Keratinocyte (primary cell): Measurements from ENCODE around the gene ADORA2B.

ENCODE experiments used
- EZH2 ChIP-seq: IDR thresholded peaks from one replicate; pipeline ENCODE4 v1.6.1; 2012; ENCODE audit warnings: inconsistent platforms, mild to moderate bottlenecking, low read length, moderate library complexity
- TF ChIP-seq, protein P1 (sequence below), 3 experiments: IDR thresholded peaks in 1 of 3; conservative IDR thresholded peaks in 1 of 3; optimal IDR thresholded peaks in 1 of 3; 2 replicates in 2 of 3; 3 replicates in 1 of 3; pipeline versions ENCODE3 to v1.5.1; 2011; ENCODE audit warnings: low read length in 3 of 3, mild to moderate bottlenecking in 3 of 3, moderate library complexity in 2 of 3, control low read depth in 1 of 3, inconsistent platforms in 1 of 3; ENCODE audit not compliant: insufficient read depth in 2 of 3; ENCODE audit errors: extremely low read depth in 1 of 3

DNA sequence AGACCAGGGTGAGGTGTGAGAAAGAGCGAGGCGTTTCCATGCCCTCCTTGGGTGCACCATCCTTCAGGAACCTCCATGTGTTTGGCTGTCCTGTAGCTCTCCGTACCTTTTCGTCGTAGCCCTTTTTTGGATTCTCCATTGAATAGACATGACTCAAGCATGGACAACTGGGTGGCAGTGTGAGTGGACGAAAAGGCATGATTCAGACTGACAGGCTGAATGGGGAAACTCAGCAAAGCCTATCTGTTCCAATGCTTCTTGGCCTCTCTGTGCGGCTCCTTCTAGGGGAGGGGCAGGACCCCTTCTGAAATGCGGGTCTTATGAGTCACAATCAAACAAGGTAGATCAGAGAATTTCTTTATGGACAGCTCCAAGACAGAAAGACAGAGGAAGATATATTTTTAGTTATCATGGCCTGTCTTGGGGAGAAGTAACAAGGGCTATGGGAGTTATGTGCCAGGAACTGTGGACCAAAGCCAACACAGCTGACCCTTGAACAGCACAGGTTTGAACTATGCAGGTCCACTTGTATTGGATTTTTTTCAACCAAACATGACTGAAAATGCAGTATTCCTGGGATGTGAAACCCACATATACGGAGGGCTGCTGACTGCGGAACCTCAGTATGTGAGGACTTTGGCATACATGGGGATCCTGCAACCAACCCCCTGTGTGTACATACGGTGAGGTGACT lies 22.9 kb downstream of the ADORA2B start:
- TF ChIP-seq, protein P1, sequence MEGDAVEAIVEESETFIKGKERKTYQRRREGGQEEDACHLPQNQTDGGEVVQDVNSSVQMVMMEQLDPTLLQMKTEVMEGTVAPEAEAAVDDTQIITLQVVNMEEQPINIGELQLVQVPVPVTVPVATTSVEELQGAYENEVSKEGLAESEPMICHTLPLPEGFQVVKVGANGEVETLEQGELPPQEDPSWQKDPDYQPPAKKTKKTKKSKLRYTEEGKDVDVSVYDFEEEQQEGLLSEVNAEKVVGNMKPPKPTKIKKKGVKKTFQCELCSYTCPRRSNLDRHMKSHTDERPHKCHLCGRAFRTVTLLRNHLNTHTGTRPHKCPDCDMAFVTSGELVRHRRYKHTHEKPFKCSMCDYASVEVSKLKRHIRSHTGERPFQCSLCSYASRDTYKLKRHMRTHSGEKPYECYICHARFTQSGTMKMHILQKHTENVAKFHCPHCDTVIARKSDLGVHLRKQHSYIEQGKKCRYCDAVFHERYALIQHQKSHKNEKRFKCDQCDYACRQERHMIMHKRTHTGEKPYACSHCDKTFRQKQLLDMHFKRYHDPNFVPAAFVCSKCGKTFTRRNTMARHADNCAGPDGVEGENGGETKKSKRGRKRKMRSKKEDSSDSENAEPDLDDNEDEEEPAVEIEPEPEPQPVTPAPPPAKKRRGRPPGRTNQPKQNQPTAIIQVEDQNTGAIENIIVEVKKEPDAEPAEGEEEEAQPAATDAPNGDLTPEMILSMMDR (optimal IDR thresholded peaks at IDR 0.05 in 1 of 3, IDR thresholded peaks at IDR 0.05 in 1 of 3, conservative IDR thresholded peaks at IDR 0.05 in 1 of 3; ENCODE audit: extremely low read depth in 1 of 3, insufficient read depth in 2 of 3, low read length in 3 of 3): no peak
- TF ChIP-seq EZH2: no peak
